Upper lobe of left lung (tissue), 4 donors: ENCODE measurements around the gene ABCF1.

Source experiments
- CTCF ChIP-seq, 6 experiments: fragments of 450-650 bp in 4 of 6; fragments of 200-600 bp in 2 of 6; sonication (generic) in 2 of 6; IDR thresholded peaks; one replicate each; pipeline ENCODE4 v1.5.1; 2016 to 2019; ENCODE audit warnings: antibody characterized with exemption in 6 of 6
- POLR2A ChIP-seq, 4 donors: fragments of 450-650 bp; IDR thresholded peaks; one replicate each; pipeline ENCODE4 v1.5.1; 2016 to 2017; ENCODE audit warnings: antibody characterized with exemption in 4 of 4, mild to moderate bottlenecking in 2 of 4
- POLR2AphosphoS5 ChIP-seq, 2 donors: sonication (generic); formaldehyde crosslinking; IDR thresholded peaks; one replicate each; pipeline ENCODE4 v1.5.1; 2017; ENCODE audit warnings: antibody characterized with exemption in 2 of 2

- TF ChIP-seq POLR2A (IDR thresholded peaks at IDR 0.05) = no peak
- no peak for TF ChIP-seq CTCF (IDR thresholded peaks at IDR 0.05)
- TF ChIP-seq POLR2AphosphoS5 (IDR thresholded peaks at IDR 0.05) = no peak
Measured at GRCh38 chr6:30615219-30615957, 44.1 kb downstream of the ABCF1 start.
